ENCODE data around the gene ADRB1.

ADRB1 gene

DNA sequence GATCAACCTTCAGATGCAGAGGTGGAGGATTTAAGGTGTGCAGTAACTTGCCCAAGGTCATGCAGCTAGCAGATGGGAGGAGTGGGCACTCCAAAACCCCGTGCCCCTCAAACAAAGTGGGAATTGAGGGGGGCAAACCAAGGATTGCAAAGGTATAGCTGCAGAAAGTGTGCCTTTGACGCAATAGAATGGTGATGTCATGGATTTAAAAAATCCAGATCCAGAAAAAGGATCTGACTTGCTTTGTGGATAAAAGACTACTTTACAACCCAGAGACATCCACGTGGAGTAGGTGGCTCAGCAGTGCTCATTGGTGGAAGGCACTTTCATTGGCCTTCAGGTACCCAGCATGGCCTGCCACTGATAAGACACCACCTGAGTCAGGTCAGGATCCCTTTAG is 15.7 kb upstream of the ADRB1 start:
- H3K27ac ChIP-seq (ENCODE audit: low read depth, low read length), result no peak overlapping the region
- peaks cover 13% of the 10 kb centered on the region; the same call in 1 of the 2 replicates for H3K4me1 ChIP-seq (ENCODE audit: control insufficient read depth, insufficient read depth, low read length)
- H3K9ac ChIP-seq (ENCODE audit: low read length), result no peak overlapping the region
- no peaks in the 10 kb centered on the region for H3K27me3 ChIP-seq (ENCODE audit: control insufficient read depth, insufficient read depth, low read length)
- no peaks in the 10 kb centered on the region for H3K36me3 ChIP-seq (ENCODE audit: control insufficient read depth, insufficient read depth, low read length)
- no peaks in the 10 kb centered on the region for H3K9me3 ChIP-seq (ENCODE audit: control insufficient read depth, insufficient read depth, low read depth, low read length)
- H3K4me3 ChIP-seq (ENCODE audit: low read depth, low read length), result no peak overlapping the region

DNA sequence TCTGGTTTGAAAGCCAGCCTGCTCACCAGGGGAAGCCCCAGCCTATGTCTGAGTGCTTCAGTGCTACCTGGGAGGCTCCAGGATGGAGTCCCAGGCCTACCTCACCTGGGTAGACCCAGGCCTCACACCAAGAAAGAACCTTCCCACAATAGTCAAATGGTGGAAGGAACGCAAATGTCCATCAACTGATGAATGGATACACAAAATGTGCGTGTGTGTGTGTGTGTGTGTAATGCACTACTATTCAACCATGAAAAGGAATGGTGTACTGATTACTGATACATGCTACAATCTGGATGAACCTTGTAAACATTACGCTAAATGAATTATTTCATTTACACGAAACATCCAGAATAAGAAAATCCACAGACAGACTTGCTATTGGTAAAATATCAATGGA is 15.2 kb upstream of the ADRB1 start:
- Histone ChIP-seq H3K9ac (ENCODE audit: low read length) (no peak overlapping the region), H3K4me1 (ENCODE audit: control insufficient read depth, insufficient read depth, low read length) (peaks cover 13% of the 10 kb centered on the region; the same call in 1 of the 2 replicates), H3K27ac (ENCODE audit: low read depth, low read length) (no peak overlapping the region), H3K4me3 (ENCODE audit: low read depth, low read length) (no peak overlapping the region), H3K9me3 (ENCODE audit: control insufficient read depth, insufficient read depth, low read depth, low read length) (no peaks in the 10 kb centered on the region), H3K36me3 (ENCODE audit: control insufficient read depth, insufficient read depth, low read length) (no peaks in the 10 kb centered on the region), H3K27me3 (ENCODE audit: control insufficient read depth, insufficient read depth, low read length) (no peaks in the 10 kb centered on the region)

DNA sequence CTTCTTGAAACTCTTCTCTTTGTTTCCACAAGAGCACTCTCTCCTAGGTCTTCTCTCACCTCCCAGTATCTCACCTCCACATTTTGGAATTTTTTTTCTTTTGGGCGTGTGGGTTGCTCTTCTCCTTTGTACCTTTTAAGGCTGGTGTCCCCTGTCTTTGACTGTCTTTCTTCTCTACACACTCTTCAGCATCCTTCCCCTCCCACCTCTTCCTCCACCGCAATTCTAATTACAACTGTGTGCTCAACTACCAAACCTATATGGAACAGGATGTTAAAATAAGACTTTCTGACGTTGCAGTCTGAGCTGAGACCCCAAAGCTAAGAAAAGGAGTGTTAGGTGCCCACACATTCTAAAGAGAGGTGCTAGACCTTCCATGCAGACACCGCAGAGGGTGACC is 14.0 kb upstream of the ADRB1 start:
- H3K27me3 ChIP-seq (ENCODE audit: control insufficient read depth, insufficient read depth, low read length), result no peaks in the 10 kb centered on the region
- peaks cover 13% of the 10 kb centered on the region; the same call in 1 of the 2 replicates for H3K4me1 ChIP-seq (ENCODE audit: control insufficient read depth, insufficient read depth, low read length)
- H3K27ac ChIP-seq (ENCODE audit: low read depth, low read length), result no peak overlapping the region
- H3K4me3 ChIP-seq (ENCODE audit: low read depth, low read length), result no peak overlapping the region
- H3K9ac ChIP-seq (ENCODE audit: low read length), result no peak overlapping the region
- no peaks in the 10 kb centered on the region for H3K9me3 ChIP-seq (ENCODE audit: control insufficient read depth, insufficient read depth, low read depth, low read length)
- H3K36me3 ChIP-seq (ENCODE audit: control insufficient read depth, insufficient read depth, low read length), result no peaks in the 10 kb centered on the region

DNA sequence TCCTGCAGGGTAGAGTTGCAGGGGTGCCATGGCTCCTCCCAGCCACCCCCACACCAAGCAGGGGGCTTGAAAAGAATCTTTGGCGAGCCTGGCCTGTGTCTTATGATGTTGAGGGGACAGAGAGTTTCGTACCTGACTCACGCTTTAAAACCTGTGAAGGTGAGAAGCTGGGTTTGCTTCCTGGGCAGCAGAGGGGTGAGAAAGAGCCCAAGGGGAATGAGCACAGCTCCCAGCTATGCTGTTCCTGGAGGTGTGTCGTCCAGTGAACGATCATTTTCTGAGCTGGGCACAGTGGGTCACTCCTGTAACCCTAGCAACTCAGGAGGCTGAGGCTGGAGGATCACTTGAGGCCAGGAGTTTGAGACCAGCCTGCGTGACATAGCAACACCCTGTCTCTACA is 13.5 kb upstream of the ADRB1 start:
- Histone ChIP-seq H3K36me3 (ENCODE audit: control insufficient read depth, insufficient read depth, low read length) (no peaks in the 10 kb centered on the region), H3K4me3 (ENCODE audit: low read depth, low read length) (no peak overlapping the region), H3K27ac (ENCODE audit: low read depth, low read length) (no peak overlapping the region)

DNA sequence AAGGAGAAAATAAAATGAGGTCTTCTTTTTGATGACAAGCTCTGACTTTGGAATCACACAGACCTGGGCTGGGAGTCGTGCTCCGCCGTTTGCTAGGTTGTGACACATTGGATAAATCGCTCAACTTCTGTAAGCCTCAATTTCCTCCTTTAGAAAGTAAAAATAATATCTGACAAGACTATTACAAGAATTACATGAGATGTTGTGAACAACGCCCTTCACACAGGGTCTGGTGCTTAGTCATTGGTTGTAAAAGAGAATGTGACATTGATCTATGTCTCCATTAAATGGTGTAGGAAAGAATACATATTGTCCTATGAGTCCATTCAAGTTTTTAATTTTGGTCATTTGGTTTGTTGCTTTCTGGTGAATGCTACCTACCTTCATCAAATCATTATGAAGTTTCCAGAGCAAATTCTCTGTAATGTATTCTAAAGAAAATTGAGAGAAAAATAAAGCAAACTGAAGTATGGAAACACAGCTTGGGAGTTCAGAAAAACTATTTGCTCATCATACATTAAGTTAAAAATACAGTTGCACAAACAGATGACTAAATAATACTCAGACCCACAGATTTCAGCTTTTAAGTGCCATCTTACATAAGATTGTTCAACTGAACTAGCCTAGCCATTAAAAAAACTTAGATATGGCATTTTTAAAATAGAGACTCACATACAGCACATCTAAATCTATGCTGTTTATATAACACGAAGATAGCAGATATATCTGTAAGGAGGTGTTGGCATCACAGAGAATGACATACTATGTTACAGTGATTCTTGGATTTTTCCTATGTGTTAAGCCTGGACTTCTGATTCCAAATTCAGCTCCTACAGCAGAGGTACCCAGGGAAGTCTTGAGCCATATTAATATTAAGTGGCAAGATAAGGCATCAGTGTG is 12.3 kb upstream of the ADRB1 start:
- H3K36me3 ChIP-seq (ENCODE audit: control insufficient read depth, insufficient read depth, low read length), result no peaks in the 10 kb centered on the region
- H3K27ac ChIP-seq (ENCODE audit: low read depth, low read length), result no peak overlapping the region
- no peak overlapping the region for H3K4me3 ChIP-seq (ENCODE audit: low read depth, low read length)
- H3K4me1 ChIP-seq (ENCODE audit: control insufficient read depth, insufficient read depth, low read length), result peaks cover 11% of the 10 kb centered on the region; the same call in 1 of the 2 replicates
- no peaks in the 10 kb centered on the region for H3K27me3 ChIP-seq (ENCODE audit: control insufficient read depth, insufficient read depth, low read length)
- no peak overlapping the region for H3K9ac ChIP-seq (ENCODE audit: low read length)
- no peaks in the 10 kb centered on the region for H3K9me3 ChIP-seq (ENCODE audit: control insufficient read depth, insufficient read depth, low read depth, low read length)

More for the DNA sequence above, 13.5 kb upstream of the ADRB1 start:
- Histone ChIP-seq H3K27me3 (ENCODE audit: control insufficient read depth, insufficient read depth, low read length) (no peaks in the 10 kb centered on the region), H3K9ac (ENCODE audit: low read length) (no peak overlapping the region), H3K4me1 (ENCODE audit: control insufficient read depth, insufficient read depth, low read length) (peaks cover 13% of the 10 kb centered on the region; the same call in 1 of the 2 replicates), H3K9me3 (ENCODE audit: control insufficient read depth, insufficient read depth, low read depth, low read length) (no peaks in the 10 kb centered on the region)

DNA sequence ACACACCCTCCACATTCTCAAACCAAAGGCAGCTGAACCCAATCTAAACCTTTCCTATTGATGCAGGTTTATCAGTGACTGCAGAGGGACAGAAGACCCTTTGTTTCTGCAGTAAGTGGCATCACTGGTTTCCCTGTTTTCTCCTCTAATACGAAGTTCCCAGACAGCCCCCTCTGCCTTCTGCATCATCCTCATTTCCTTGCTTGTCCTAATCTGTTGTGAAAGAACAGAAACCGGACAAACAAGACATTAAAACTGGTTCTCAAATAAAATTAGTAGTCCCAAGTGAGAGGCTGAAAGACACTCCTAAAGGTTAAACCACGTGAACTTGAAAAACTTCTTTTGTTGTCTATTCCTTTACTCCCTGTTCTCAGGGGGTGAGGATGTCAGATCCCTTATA is 10.1 kb upstream of the ADRB1 start:
- Histone ChIP-seq H3K27ac (ENCODE audit: low read depth, low read length) (no peak overlapping the region), H3K9me3 (ENCODE audit: control insufficient read depth, insufficient read depth, low read depth, low read length) (no peaks in the 10 kb centered on the region), H3K36me3 (ENCODE audit: control insufficient read depth, insufficient read depth, low read length) (no peaks in the 10 kb centered on the region), H3K27me3 (ENCODE audit: control insufficient read depth, insufficient read depth, low read length) (peaks cover 1% of the 10 kb centered on the region; the same call in 1 of the 2 replicates), H3K4me3 (ENCODE audit: low read depth, low read length) (no peak overlapping the region), H3K9ac (ENCODE audit: low read length) (no peak overlapping the region), H3K4me1 (ENCODE audit: control insufficient read depth, insufficient read depth, low read length) (no peaks in the 10 kb centered on the region)

DNA sequence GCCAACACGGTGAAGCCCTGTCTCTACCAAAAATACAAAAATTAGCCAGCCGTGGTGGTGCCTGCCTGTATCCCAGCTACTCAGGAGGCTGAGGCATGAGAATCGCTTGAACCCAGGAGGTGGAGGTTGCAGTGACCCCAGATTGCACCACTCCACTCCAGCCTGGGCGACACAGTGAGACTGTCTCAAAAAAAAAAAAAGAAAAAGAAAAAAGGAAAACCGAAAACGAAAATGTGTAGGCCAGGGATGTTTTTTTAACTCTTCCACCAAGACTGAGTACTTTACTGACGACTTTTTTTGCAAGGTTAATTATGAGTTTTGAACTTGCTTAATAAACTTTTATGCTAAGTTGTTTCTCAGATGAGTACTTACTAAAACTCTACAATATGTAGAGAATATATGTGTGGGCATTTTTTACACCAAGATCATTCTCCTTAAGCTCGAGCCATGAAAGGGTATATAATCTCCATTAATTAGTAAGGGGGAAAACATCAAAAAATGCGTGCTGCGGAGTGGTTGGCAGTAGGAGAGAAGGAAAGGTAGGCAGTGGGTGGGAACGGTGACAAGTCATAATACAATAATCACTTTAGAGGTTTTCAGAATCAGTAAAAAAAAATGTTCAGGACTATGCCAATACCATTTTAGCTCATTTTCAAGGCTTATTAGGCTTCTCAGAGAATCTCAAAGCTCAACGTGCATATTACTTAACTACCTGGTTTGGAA is 8.6 kb upstream of the ADRB1 start:
- Histone ChIP-seq H3K9me3 (ENCODE audit: control insufficient read depth, insufficient read depth, low read depth, low read length) (no peaks in the 10 kb centered on the region), H3K27ac (ENCODE audit: low read depth, low read length) (no peak overlapping the region), H3K4me3 (ENCODE audit: low read depth, low read length) (no peak overlapping the region), H3K4me1 (ENCODE audit: control insufficient read depth, insufficient read depth, low read length) (no peaks in the 10 kb centered on the region), H3K36me3 (ENCODE audit: control insufficient read depth, insufficient read depth, low read length) (no peaks in the 10 kb centered on the region), H3K27me3 (ENCODE audit: control insufficient read depth, insufficient read depth, low read length) (peaks cover 9% of the 10 kb centered on the region; the same call in 1 of the 2 replicates), H3K9ac (ENCODE audit: low read length) (no peak overlapping the region)

DNA sequence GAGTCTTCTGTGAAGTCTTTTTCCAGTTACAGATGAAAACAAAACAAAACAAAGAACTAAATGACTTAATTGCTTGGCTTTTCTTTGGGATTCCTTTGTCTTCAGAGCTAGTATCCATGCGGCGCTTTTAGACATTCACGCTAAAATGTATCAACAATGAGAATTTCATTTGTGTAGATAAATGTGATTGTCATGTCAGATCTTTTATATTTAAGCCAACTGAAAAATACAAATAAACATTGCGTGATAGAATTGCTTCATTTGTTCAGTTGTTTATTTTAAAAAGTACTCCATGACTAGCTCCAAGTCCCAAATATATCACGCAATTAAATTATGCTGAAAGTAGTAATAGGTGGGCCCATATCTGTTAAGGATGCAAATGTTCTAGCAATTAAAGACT is 7.9 kb upstream of the ADRB1 start:
- Histone ChIP-seq H3K36me3 (ENCODE audit: control insufficient read depth, insufficient read depth, low read length) (no peaks in the 10 kb centered on the region), H3K4me1 (ENCODE audit: control insufficient read depth, insufficient read depth, low read length) (no peaks in the 10 kb centered on the region), H3K27me3 (ENCODE audit: control insufficient read depth, insufficient read depth, low read length) (peaks cover 16% of the 10 kb centered on the region), H3K9ac (ENCODE audit: low read length) (no peak overlapping the region), H3K9me3 (ENCODE audit: control insufficient read depth, insufficient read depth, low read depth, low read length) (no peaks in the 10 kb centered on the region), H3K4me3 (ENCODE audit: low read depth, low read length) (no peak overlapping the region), H3K27ac (ENCODE audit: low read depth, low read length) (no peak overlapping the region)

DNA sequence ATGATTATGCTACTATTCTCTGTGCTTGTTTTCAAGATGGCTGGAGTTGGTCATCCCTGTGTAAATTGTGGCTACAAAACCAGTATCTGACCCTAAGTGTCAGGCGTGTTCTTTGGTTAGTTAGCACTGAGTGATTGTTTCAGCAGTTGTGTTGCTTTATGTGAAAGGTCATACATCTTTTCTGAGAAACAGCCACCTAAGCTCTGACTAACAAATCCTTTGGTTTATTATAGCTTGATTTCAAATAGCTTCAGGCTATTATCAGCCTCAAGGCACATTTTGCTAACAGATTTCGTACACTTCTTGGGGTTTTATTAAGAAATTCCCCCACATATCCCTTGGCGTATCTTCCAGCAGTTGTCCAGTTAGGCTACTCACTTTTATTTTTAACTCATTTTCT is 4.8 kb upstream of the ADRB1 start:
- H3K36me3 ChIP-seq (ENCODE audit: control insufficient read depth, insufficient read depth, low read length), result no peaks in the 10 kb centered on the region
- no peak overlapping the region for H3K4me3 ChIP-seq (ENCODE audit: low read depth, low read length)
- H3K4me1 ChIP-seq (ENCODE audit: control insufficient read depth, insufficient read depth, low read length), result no peaks in the 10 kb centered on the region
- peaks cover 45% of the 10 kb centered on the region for H3K27me3 ChIP-seq (ENCODE audit: control insufficient read depth, insufficient read depth, low read length)
- no peak overlapping the region for H3K9ac ChIP-seq (ENCODE audit: low read length)
- no peaks in the 10 kb centered on the region for H3K9me3 ChIP-seq (ENCODE audit: control insufficient read depth, insufficient read depth, low read depth, low read length)
- no peak overlapping the region for H3K27ac ChIP-seq (ENCODE audit: low read depth, low read length)

DNA sequence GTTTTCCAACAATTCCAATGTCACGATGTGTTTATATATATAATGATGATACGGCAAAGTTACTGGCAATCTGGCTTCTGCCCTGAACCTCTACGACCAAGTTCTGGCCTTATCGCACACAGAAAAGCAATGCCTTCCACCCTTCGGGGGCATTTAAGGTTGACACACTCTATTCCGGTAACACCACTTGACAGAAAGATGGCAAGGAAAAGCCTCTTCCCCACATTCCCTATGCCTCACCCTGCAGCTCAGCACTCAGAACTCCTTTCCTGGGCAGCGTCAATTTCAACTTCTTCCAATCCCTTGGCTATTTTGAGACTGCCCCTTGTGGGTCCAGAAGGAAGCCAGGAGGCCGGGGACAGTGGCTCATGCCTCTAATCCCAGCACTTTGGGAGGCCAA is 2.5 kb upstream of the ADRB1 start:
- Histone ChIP-seq H3K27ac (ENCODE audit: low read depth, low read length) (no peak overlapping the region), H3K27me3 (ENCODE audit: control insufficient read depth, insufficient read depth, low read length) (peaks cover 68% of the 10 kb centered on the region), H3K36me3 (ENCODE audit: control insufficient read depth, insufficient read depth, low read length) (no peaks in the 10 kb centered on the region), H3K9ac (ENCODE audit: low read length) (no peak overlapping the region), H3K4me3 (ENCODE audit: low read depth, low read length) (no peak overlapping the region), H3K4me1 (ENCODE audit: control insufficient read depth, insufficient read depth, low read length) (peaks cover 5% of the 10 kb centered on the region), H3K9me3 (ENCODE audit: control insufficient read depth, insufficient read depth, low read depth, low read length) (0 out of 2 replicates have a peak, but pooled peaks cover 3% of the 10 kb centered on the region)

Measured in HUES6 (cell line).